ENCODE measurements around the gene MYL9.
"Not testable (repeated sequence)": the region's sequence is repeated elsewhere in the genome, so short reads cannot be mapped to it uniquely, and the experiment has no call there.

The MYL9 gene

DNA sequence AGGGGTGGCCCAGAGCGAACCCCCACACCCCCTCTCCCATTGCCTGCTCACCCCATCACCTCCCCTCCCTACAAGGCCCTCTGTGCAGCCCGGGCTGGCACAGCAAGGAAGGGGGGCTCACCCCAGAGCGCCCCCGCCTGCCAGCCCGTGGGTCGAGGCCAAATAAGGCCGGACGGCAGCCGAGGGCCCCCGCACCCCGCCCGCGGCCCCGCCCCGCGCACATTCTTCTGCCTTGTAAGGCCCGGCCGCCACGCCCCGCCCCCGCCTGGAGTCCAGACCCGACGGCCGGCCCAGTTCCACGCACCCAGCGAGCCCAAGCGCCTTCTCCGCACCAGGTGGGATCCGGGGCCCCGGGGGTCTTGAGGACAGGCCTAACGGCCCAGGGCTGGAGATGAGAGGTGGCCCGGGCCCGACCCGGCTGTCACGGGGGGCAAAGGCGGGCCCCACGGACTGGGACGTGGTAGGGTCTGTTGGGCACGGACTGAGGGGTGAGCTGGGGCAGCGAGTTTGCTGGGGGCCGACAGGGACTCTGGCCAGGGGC is at the start of gene MYL9:
Gene MYL9 (plus strand): TSS at position 293 of the 541 bp plus-strand sequence. CDS start 3,366 bp downstream, outside the sequence.
- peak; percentile 80 for DNase-seq (ENCODE audit: low read depth)

DNA sequence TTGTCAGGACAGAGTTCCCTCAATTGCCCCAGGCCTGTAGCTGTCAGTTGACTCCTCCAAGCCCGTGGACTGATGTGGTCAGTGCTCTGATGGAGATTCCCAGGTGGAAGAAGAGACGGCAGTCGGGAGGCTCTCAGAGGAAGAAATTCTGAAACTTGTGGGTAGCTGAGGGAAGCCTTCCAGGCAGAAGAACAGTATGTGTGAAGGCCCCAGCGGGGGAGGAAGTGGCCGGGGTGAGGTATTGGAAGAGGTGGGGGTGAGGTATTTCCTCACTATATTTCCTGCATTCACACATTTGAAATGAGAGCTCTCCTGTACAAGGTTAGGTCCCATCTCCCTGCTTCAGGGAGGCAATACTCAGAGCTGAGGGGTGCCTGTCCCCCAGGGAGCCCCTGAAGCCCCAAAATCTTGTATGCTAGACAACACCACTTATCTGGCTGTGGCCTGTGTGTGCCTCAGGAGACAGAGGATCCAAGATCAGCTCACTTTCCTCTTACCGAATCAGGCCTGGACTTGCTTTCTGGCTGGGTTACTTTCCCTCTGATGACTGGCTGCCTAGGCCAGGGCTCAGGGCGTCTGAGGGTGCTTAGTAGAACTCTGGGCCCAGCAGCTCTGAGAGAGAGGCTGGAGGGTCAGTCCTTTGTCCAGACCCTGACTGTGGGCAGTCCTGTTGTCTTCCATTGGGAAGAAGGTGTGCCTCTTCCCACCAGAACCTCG is 49.3 kb upstream of the MYL9 start:
- no peak for DNase-seq (ENCODE audit: low read depth)

DNA sequence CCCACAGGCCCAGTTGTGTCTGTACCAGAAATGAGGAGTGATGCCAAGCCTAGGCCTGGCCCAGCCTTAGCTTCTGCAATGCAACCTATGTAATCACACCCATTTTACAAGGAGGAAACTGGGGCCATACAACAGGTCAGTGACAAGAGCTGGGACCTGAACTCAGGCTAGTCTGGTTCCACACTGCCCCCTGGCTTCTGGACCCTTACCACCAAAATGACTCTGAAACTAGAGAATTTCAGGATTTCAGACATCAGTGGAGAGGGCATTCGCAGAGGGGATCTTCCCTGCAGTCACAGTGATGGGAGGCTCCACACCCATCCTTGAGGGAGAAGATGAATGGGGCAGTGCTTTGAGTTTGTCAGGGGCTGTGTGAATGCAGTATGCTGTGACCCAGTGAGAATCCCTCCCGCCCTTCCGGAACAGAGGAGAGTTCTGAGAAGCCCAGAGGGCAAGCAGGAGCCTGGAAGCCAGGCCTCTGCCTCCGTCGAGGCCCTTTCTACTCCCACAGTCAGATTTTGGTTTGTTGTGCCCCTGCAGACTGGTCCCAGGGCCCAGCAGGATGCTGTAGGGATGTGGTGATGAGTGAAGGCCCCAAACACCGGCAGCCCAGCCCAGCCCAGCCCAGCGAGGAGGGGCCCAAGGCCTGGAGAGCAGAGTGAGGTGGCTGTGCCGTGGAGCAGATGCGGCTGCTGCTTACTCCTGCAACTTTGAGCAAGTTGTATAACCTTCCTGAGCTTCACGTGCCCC is 48.1 kb upstream of the MYL9 start:
- no peak for DNase-seq (ENCODE audit: low read depth)

DNA sequence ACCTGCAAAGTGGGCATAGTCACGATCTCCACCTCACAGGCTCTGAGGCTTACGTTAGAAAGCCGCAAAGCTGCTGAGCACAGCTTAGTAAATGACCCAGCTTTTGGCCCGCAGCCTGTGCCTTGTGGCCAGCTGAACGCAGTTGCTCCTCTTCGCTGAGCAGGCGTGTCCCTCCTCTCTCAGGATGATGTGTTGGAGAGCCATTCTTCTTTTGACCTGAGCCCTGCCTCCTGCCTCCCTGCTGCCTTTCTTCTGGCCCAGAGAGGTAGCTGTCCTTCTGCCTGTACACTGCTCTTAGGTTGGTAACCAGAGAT is 47.6 kb upstream of the MYL9 start:
- peak; percentile 76 for DNase-seq (ENCODE audit: low read depth)

DNA sequence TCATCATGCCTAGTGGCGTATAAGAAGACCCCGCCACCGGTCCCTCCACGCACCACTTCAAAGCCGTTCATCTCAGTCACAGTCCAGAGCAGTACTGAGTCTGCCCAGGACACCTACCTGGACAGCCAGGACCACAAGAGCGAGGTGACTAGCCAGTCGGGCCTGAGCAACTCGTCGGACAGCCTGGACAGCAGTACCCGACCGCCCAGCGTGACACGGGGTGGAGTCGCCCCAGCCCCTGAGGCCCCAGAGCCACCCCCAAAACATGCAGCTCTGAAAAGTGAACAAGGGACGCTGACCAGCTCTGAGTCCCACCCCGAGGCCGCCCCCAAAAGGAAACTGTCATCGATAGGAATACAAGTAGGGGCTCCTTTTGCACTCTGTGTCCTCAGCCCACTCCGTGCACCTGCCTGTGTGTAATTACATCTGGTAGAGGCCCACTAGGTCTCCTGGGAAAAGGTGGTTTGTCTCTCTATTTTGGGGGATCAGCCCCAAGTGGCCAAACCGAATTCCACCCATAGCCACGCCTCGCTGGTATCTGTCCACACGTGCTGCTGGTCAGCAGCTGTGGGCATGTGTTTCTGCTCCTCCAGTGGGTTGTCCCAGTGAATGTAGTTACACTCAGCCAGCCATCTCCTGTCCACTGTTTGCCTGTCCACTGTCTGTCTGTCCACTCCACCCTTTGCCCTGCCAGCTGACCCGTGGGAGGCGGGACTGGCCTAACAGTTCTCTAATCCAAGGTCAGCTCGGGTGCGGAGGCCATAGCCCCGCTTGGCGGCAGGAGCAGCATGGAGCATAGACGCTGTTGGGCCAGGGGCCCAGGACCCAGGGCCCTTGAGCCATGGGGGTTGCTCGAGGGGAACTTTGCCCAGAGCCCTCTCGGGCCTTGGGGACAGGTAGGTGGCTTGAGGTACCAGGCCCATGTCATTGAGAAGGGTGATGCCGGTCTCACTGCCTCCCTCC is 44.3 kb upstream of the MYL9 start:
- DNase-seq (ENCODE audit: low read depth): no peak

DNA sequence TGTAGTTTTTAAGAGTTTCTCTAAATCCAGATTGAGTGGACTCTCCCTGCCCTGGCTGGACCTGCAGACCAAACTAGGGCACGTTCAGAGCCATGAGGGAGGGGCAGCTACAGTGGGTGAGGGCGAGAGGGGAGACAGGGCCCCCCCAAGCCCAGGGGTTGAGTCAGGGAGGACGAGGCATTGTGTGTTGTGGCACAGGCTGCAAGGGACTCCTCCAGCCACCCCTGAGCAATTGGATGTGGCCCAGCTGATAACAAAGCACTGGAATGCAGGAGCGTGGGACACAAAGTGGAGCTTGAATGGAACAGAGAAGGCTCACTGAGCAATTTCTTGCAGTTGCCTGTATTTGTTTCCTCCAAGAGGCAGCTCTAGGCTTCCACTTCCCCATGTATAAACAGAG is 43.5 kb upstream of the MYL9 start:
- no peak for DNase-seq (ENCODE audit: low read depth)

DNA sequence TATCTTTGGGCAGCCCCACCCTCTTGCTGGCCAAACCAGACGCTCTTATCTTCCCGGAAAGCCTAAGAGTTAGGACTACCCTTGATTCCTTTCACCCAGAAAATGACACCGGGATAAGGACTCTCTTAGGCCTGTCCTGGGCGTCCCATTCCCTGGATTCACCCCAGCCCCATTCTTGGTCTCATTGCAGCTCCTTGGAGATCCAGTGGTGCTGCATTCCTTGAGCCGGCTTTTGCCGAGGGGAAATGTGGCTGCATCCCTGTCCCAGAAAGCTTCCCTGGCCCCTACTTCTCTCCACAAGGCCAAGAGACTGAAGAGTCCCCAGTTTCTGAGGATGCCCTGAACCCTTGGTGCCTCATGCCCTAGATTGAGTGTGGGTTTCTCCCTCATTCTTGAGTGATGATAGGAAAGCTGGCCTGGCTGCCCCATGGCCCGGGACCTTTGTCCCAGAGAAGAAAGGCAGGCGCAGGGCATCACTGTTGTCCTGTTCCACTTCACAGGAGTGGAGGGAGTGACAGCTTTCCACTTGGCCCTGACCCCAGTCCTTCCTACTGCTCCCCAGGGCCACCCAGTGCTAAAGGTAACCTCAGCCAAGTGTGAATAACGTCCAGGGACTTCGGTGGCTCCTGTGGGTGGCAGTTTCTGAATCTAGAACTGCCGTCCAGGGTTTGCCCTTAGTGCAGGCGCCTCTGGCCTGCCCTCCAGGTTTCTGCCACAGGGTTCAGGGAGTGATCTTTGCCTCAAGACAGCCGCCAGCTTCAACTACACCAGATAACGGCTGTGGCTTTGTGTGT is 42.7 kb upstream of the MYL9 start:
- no peak for DNase-seq (ENCODE audit: low read depth)

DNA sequence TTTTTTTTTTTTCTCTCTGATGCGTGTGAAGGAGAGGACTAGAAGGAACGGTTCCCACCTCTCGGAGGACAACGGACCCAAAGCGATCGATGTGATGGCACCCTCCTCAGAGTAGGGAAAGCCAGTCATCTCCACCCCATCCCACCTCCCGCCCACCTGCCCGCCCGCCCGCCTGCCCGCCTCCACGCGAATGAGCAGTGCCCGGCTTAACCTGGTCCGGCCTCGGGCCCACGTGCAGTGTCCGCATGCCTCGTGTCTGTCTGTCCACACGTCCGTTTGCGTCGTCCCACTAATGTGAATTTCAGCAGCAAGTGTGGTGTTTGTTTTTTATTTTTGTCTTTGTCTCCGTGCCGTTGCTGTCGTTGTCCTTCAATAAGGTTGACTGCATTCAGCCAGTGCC is 42.1 kb upstream of the MYL9 start:
- no peak for DNase-seq (ENCODE audit: low read depth)

DNA sequence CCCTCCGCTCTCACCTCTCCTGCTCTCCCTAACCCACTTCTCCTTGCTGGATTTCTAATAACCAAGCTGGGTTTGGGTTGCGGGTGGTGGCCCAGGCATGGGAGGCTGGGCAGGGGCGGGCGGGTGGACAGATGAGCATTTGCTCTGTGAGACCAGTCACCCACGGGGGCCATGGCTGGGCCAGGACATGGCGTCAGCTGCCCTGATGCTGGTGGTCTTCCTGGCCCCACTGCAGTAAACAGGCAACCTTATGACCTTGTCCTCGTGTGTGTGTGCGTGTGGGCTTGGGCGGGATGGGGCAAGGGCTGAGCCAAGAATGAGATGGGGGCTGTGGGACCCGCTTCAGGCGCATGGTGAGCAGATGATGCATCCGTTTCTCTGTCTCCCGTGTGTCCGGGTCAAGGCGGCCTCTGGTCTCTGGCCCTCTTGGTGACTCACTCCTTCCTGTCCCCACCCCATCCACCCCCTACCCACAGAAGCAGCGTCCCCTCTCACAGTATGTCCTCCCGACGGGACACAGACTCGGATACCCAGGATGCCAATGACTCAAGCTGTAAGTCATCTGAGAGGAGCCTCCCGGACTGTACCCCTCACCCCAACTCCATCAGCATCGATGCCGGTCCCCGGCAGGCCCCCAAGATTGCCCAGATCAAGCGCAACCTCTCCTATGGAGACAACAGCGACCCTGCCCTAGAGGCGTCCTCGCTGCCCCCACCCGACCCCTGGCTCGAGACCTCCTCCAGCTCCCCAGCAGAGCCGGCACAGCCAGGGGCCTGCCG is 41.4 kb upstream of the MYL9 start:
- DNase-seq (ENCODE audit: low read depth): no peak

DNA sequence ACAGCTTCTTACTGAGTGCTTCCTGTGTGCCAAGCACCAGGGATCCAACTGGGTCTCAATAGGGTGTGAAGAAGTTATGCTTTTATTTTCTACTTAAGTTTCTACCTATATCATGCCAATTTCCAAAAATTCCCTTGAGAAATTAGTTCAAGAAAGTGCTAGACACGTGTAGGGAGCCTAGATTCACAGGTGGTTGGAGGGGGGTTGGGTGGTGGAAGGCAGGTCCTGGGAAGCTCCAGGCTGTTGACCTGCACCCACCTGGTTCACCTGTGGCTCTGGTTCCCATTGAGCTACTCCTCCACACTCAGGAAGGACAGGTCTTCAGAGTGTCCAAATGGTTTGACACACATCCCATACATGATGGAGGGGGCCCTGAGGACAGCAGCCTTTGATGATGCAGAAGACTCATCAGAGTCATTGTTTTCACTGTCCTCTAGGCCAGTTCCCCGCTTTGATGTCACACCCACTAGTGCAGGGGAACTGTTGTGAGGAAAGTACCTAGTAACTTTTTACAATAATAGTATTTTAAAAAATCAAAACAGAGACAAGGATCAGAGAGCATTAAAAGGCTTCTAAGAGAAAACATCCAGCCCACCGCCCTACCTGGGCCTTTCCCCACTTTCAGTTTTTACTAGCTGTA is 39.8 kb upstream of the MYL9 start:
- no peak for DNase-seq (ENCODE audit: low read depth)

DNA sequence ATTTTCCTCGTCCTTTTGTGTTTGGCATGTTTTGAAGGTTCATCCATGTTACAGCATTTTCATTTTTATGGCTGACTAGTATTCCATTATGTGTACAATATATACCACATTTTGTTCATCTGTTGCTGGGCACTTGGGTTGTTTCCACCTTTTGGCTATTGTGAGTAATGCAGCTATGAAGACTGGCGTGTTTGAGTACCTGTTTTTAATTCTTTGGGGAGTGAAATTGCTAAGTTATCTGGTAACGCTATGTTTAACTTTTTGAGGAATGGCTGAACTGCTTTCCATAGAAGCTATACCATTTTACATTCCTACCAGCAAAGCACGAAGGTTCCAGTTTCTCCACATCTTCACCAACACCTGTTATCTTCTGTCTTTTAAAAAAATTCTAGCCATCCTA is 37.0 kb upstream of the MYL9 start:
- no peak for DNase-seq (ENCODE audit: low read depth)

DNA sequence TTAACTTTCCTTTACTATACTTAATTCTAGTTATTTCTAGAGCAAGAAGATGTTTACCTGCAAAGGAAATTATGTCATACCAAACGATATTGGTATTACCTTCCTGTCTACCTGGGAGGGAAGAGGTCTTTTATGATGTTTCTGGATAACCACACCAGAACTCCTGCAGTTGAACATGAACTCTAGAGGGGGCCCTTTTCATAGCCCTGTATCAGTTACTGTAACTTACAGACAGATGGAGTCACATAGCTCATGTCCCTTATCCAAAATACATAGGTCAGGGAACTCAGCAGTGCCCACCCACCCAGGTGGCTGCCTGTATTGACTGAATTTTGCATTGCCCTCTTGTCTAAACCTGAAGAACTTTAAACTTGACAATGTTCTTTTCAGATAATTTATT is 35.1 kb upstream of the MYL9 start:
- no peak for DNase-seq (ENCODE audit: low read depth)

DNA sequence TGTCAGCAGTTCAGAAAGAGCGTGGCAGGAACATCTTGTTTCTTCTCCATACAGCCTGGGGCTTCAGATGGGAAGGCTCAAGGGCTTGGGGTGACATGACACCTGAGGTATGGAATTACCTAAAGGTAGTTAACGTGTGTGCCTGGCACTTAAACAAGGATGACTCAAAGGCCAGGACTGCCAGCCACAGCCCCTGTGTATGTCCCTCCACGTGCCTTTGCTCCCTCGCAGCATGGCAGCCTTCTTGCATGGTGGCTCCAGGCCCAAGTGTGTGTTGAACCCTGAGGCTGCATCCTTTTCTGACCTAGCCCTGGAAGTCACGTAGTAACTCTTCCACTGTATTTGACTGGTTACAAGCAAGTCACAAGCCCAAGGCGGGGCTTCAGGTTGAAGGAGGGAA is 33.6 kb upstream of the MYL9 start:
- DNase-seq (ENCODE audit: low read depth): no peak

DNA sequence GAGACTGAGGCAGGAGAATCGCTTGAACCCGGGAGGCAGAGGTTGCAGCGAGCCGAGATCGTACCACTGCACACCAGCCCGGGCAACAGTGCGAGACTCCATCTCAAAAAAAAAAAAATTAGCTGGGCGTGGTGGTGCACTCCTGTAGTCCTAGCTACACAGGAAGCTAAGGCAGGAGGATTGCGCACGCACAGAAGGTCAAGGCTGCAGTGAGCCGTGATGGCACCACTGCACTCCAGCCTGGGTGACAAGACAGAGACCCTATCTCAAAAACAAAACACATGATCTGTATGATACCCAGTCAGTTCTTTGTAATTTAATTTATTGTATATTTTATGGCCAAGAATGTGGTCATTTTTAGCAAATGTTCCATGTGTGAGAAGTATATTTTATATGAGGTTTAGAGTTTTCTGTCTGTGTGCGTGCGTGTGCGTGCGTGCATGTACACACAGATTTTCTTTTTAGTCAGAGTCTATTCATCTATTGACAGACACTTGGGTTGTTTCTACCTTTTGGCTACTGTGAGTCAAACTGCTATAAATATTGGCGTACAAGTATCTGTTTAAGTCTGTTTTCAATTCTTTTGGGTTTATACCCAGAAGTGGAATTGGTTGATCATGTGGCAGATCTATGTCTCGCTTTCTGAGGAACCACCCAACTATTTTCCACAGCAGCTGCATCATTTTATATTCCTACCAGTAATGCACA is 22.2 kb upstream of the MYL9 start:
- no peak for DNase-seq (ENCODE audit: low read depth)

DNA sequence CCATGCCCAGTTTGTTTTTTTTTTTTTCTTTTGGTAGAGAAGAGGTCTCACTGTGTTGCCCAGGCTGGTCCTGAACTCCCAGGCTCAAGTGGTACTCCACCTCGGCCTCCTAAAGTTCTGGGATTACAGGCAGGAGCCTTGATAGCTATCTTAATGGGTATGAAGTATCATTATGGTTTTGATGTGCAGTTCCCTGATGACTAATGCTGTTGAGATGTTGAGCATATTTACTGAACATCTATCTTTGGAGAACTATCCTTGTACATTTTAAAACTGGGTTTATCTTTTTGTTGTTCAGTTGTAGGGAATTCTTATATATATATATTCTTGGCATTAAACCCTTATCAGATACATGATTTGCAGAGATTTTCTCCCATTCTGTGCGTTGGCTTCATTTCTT is 21.4 kb upstream of the MYL9 start:
- no peak for DNase-seq (ENCODE audit: low read depth)

DNA sequence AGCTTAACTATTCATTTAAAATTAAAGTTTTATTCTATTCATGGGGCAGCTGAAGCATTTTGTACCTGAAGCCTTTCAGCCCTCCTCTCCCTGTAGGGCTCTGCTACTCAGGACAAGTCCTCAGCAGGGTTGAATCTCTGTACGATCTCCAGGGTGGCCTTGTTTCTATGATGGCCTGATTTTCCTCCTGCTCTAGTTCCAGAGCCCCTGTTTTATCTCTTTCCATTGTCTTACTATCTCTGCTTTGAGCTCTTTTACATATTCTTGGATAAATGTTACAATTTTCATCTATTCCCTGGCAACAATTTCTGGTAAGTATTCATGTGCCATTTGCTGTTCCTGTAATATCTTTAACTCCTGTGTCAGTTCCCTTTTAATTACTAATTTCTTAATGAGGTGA is 19.8 kb upstream of the MYL9 start:
- DNase-seq (ENCODE audit: low read depth): no peak

DNA sequence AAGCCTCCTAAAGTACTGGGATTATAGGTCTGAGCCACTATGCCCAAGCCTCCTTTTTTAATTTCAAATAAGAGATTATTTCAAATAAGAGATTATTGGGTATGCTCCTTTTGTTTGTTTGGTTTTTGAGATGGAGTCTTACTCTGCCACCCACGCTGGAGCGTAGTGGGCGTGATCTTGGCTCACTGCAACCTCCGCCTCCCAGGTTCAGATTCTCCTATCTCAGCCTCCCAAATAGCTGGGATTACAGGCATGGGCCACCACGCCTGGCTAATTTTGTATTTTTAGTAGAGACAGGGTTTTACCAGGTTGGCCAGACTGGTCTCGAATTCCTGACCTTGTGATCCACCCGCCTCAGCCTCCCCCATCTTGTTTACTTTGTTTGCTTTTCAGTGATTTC is 18.9 kb upstream of the MYL9 start:
- not testable (repeated sequence) for DNase-seq (ENCODE audit: low read depth)

DNA sequence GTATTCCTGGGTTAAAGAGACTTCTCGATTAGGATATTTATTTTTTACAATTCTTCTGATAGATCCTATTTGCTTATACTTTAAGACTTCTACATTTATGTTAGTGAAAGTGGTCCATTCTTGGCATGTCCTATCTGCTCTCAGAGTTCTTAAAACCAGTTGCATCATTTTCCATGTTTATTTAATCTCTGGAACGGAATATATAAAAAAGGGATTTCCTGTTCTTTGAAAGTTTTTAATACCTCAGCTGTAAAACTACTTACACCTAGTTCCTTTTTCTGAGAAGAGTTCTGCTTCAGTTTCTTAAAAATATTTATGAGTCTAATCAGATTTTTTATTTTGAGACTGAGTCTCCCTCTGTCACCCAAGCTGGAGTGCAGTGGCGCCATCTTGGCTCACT is 18.0 kb upstream of the MYL9 start:
- DNase-seq (ENCODE audit: low read depth): no peak

DNA sequence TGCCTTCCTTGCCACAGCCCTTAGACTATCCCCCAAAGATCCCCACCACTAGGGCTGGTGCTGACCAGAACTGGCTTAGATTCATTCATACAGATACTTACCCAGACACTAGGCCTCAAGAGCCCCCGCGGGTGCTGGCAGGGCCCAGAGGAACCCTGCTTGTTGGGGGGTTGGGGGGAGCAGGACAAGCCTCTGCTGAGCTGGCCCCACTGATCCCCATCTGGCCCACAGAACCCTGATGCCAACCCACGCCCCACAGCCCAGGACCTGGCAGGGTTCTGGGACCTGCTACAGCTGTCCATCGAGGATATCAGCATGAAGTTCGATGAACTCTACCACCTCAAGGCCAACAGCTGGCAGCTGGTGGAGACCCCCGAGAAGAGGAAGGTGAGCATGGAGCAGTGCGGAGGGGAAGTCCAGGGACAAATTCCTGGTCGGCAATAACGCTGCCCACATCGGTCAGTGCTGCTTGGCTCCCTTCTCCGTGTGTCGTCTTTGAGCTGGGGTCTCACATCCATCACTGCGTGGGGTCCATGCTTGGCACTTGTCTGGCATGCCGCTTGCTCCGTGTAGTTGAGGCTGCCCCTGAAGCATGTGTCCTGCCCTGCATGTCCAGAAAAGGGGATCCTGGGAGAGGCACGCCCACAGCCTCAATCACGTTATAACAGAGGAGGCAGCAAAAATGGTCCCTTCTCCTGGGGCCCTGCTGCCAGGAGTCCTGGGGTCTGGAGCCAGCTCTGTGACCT is 15.5 kb upstream of the MYL9 start:
- DNase-seq (ENCODE audit: low read depth): no peak
